T-helper 2 cell treated with Interferon-gamma antibody and Interleukin-4, amounts not matched to agents 5 μg/mL and 100 μg/mL, for 36 hours (primary cell): ENCODE results near the gene SH3RF3.

Source experiments
- DNase-seq: peaks from one replicate; pipeline ENCODE4 v3.0.0; 2021; ENCODE audit warnings: low spot score
- H3K27ac Mint-ChIP-seq: one replicate; pipeline ENCODE4 v1.8.0; 2021; ENCODE audit warnings: mild to moderate bottlenecking, mixed read lengths
- H3K27me3 Mint-ChIP-seq: one replicate; pipeline ENCODE4 v1.8.0; 2021; ENCODE audit warnings: low read depth, mixed read lengths
- H3K36me3 Mint-ChIP-seq: one replicate; pipeline ENCODE4 v1.8.0; 2021; ENCODE audit warnings: low read depth, mixed read lengths
- H3K4me1 Mint-ChIP-seq: one replicate; pipeline ENCODE4 v1.8.0; 2021; ENCODE audit warnings: low read depth, mixed read lengths
- H3K4me3 Mint-ChIP-seq: one replicate; pipeline ENCODE4 v1.8.0; 2022; ENCODE audit warnings: mild to moderate bottlenecking, moderate library complexity, mixed read lengths
- H3K9me3 Mint-ChIP-seq: one replicate; pipeline ENCODE4 v1.8.0; 2021; ENCODE audit warnings: mixed read lengths

The SH3RF3 gene

DNA sequence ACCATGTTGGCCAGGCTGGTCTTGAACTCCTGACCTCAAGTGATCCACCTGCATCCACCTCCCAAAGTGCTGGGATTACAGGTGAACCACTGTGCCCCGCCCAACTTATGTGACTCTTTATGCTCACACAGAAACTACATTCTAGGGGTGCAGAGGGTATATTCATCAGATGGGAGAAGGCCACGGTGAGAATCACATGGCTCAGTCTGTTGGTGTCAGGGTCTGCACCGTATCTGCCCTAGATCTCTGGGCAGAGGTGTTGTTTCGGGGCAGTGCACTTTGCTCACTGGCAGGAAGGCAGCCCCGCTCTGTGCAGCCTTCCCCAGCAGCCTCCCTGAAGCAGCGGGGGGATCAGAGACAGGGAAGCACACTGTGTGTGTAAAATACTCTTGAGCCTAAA lies 76.4 kb downstream of the SH3RF3 start:
- no peak overlapping the region for H3K4me3 Mint-ChIP-seq
- no peaks in the 10 kb centered on the region for H3K36me3 Mint-ChIP-seq
- H3K9me3 Mint-ChIP-seq: no peaks in the 10 kb centered on the region
- no peak for DNase-seq
- H3K27ac Mint-ChIP-seq: no peak overlapping the region
- peaks cover 59% of the 10 kb centered on the region for H3K27me3 Mint-ChIP-seq
- peaks cover 3% of the 10 kb centered on the region for H3K4me1 Mint-ChIP-seq

DNA sequence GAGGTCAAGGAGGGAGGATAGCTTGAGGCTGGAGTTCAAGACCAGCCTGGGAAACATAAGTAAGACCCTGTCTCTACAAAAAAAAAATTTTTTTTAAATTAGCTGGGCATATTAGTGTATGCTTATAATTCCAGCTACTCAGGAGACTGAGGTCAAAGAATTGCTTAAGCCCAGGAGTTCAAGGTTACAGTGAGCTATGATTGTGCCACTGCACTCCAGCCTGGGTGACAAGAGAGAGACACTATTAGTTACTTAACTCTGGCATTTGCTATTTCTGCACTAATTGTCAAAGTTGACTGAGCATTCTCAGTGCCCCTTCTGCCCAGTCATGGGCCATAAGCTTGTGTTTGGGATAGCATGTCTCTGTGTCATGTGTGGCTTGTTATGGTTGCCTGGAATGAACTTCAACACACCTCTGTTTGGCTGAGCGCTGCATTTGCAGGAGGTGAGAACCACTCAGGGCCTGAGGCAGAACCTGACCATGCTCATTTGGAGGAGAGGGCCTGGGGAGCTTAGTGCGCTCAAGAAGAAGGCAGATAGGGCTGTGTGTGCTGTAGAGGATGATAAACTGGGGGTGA lies 77.7 kb downstream of the SH3RF3 start:
- Mint-ChIP-seq H3K4me3 (no peak overlapping the region), H3K27me3 (peaks cover 63% of the 10 kb centered on the region), H3K4me1 (peaks cover 9% of the 10 kb centered on the region), H3K27ac (no peak overlapping the region), H3K36me3 (no peaks in the 10 kb centered on the region), H3K9me3 (no peaks in the 10 kb centered on the region)
- no peak for DNase-seq

DNA sequence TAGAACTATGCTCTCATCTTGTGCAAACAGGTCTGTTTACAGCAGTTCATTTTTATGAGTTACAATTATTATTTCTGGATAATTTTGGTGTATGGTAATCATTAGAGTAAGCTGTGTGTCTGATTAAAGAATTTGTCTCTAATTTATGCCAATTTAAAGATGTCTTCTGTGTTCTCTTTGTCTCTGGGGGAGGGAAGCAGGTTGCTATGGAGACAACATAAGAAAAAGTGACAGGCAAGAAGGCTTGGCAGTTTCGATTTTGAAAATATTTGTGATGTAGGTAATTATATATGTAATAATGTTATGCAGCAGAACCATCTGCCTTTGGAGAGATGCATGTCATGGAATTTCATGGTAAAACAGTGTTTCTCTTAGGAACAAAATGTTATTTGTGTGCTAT lies 78.2 kb downstream of the SH3RF3 start:
- no peaks in the 10 kb centered on the region for H3K9me3 Mint-ChIP-seq
- H3K27me3 Mint-ChIP-seq: peaks cover 68% of the 10 kb centered on the region
- H3K4me3 Mint-ChIP-seq: no peak overlapping the region
- H3K36me3 Mint-ChIP-seq: no peaks in the 10 kb centered on the region
- no peak overlapping the region for H3K27ac Mint-ChIP-seq
- peaks cover 9% of the 10 kb centered on the region for H3K4me1 Mint-ChIP-seq
- no peak for DNase-seq

DNA sequence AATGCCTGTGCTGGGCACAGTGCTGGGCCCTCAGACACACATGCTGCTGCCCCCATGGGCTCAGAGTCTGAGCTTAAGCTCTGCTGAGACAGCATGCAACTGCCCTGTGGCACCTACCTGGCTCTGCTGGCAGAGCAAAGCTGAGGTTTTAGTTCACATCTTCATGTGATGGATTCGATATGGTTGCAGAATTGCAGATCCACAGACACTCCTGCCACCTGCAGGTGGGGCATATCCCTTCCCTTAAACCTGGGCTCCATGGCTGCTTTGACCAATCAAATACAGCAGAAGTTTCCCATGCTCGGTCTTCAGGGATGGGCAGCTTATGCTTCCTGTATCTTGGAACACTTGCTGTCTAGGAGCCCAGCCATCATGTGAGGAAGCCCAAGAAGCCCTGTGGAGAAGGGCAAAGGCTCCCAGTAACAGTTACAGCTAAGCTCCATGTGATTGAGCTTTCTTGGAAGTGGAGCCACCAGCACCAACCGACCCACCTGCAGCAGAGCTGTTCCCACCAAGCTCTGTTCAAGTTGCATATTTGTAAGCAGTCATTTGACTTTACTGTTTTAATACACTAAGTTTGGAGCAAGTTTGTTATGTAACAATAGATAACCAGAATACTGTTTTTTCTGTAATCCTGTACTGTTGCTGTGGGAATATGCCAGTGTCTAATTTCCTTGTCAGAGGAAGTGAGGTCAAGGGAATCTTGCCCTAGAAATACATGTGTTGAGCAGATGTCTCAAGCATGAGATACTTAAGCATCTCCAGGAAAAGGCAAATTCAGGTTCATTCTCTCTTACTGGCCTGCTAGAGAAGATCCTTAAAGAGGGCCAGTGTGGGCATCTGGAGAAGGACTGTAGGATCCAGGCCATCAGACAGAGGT lies 79.3 kb downstream of the SH3RF3 start:
- Mint-ChIP-seq H3K36me3 (no peaks in the 10 kb centered on the region), H3K27ac (no peak overlapping the region)

DNA sequence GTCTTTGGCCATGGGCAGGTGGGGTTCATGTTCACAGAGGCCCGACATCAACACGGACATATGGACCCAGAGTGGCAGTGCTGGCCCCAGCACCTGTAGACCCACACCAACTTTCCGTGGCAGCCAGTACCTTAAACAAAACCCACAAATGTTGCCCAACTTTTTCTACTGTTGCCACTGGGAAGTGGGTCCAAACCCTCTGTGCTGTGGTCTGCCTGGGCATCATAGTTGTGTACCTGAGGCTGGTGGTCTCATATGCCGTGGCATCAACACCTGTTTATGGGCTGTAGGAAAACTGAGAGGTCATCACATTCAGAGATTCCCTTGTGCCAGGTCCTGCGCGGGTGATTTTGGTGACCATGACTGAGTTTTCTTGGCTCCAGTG lies 79.9 kb downstream of the SH3RF3 start:
- Mint-ChIP-seq H3K9me3 (no peaks in the 10 kb centered on the region), H3K4me1 (peaks cover 21% of the 10 kb centered on the region), H3K4me3 (no peak overlapping the region), H3K27me3 (peaks cover 78% of the 10 kb centered on the region), H3K27ac (no peak overlapping the region), H3K36me3 (no peaks in the 10 kb centered on the region)
- no peak for DNase-seq

More for the DNA sequence above, 79.3 kb downstream of the SH3RF3 start:
- no peaks in the 10 kb centered on the region for H3K9me3 Mint-ChIP-seq
- no peak overlapping the region for H3K4me3 Mint-ChIP-seq
- H3K4me1 Mint-ChIP-seq: peaks cover 15% of the 10 kb centered on the region
- peaks cover 72% of the 10 kb centered on the region for H3K27me3 Mint-ChIP-seq
- no peak for DNase-seq

DNA sequence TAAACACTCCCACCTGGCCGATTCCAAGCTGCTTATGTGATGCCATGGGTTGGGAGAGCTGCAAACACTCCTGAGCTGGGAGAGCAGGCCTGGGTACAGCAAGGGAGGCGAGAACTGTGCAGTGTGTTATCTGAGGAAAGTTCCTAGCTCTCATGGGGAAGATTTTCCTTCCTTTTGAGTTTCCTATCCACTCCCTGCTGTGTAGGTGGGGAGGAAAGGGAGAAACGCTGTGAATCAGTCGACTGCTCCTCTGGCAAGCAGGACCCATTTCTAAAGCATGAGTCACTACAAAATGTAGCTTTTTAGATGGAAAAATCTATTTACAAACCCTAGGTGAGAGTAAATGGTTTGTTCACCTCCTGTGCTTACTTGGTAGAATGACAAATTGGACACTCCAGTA lies 80.4 kb downstream of the SH3RF3 start:
- peaks cover 78% of the 10 kb centered on the region for H3K27me3 Mint-ChIP-seq
- H3K4me3 Mint-ChIP-seq: no peak overlapping the region
- H3K4me1 Mint-ChIP-seq: peaks cover 26% of the 10 kb centered on the region
- no peak for DNase-seq
- H3K27ac Mint-ChIP-seq: no peak overlapping the region
- H3K36me3 Mint-ChIP-seq: no peaks in the 10 kb centered on the region
- H3K9me3 Mint-ChIP-seq: no peaks in the 10 kb centered on the region

DNA sequence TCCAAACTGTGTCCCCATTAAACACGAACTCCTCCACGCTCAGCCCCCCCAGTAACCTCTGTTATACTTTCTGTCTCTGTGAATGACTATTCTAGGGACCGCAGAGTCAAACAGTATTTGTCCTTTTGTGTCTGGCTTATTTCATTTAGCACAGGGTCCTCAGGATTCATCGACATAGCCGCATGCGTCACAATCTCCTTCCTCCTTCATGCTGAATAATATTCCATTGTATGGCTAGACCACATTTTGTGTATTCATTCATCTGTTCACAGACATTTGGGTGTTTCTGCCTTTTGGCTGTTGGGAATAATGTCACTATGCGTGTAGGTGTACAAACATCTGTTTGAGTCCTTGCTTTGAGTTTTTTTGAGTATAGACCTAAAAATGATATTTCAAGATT lies 80.9 kb downstream of the SH3RF3 start:
- peaks cover 31% of the 10 kb centered on the region for H3K4me1 Mint-ChIP-seq
- no peak overlapping the region for H3K27ac Mint-ChIP-seq
- H3K36me3 Mint-ChIP-seq: no peaks in the 10 kb centered on the region
- peaks cover 79% of the 10 kb centered on the region for H3K27me3 Mint-ChIP-seq
- no peak for DNase-seq
- H3K9me3 Mint-ChIP-seq: no peaks in the 10 kb centered on the region
- no peak overlapping the region for H3K4me3 Mint-ChIP-seq

DNA sequence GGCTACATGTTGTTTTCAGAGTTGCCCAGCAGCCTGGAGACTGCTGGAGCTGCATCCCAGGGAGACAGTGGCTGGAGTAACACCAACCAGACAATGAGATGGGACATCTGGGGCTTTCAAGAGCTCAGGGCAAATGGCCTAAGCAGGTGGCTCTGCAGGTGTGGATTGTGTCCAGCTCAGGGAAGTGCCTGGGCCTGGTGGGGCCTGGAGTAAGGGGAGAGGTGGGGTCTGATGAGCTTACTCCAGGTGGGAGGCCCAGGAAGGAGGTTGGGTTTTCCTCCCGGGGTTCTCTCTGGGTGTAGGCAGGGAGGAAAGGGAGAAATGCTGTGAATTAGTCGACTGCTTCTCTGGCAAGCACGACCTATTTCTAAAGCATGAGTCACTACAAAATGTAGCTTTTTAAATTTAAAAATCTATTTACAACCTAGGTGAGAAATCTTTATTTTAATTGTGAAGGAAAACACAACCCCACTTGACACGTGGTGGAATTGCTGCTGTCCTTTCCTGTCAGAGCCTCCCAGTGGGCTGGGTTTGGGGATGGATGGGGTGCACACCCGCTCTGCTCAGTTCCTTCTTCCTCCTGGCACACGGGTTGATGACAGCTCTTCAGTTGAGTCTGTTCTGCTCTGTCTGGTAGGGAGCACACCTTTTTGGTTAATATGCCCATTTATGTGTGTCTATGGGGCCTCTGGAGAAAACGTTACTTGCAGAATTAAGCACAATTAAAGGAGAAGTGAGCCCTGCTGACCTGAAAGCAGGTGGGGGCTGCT lies 81.6 kb downstream of the SH3RF3 start:
- Mint-ChIP-seq H3K4me3 (no peak overlapping the region), H3K27ac (no peak overlapping the region), H3K36me3 (no peaks in the 10 kb centered on the region), H3K9me3 (no peaks in the 10 kb centered on the region), H3K4me1 (peaks cover 38% of the 10 kb centered on the region), H3K27me3 (peaks cover 82% of the 10 kb centered on the region)
- no peak for DNase-seq

DNA sequence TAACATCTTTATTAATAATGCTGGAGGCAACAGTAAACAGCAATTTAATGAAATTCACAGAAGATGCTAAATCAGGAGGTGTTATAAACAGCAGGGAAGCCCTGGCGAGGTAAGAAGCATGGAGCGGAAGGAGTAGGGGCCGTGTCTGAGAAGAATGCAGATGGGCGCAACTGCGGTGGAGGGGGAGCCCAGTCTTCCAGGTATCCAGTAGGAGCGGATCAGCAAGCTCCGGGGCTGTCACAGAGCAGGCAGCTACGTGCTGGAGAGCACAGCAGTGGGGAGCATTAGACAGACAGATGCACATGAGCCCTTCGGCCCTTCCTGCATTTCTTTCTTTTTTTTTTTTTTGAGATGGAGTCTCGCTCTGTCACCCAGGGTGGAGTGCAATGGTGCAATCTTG lies 82.3 kb downstream of the SH3RF3 start:
- H3K36me3 Mint-ChIP-seq: no peaks in the 10 kb centered on the region
- H3K27me3 Mint-ChIP-seq: peaks cover 83% of the 10 kb centered on the region
- peaks cover 44% of the 10 kb centered on the region for H3K4me1 Mint-ChIP-seq
- DNase-seq: no peak
- H3K4me3 Mint-ChIP-seq: no peak overlapping the region
- no peaks in the 10 kb centered on the region for H3K9me3 Mint-ChIP-seq
- no peak overlapping the region for H3K27ac Mint-ChIP-seq

DNA sequence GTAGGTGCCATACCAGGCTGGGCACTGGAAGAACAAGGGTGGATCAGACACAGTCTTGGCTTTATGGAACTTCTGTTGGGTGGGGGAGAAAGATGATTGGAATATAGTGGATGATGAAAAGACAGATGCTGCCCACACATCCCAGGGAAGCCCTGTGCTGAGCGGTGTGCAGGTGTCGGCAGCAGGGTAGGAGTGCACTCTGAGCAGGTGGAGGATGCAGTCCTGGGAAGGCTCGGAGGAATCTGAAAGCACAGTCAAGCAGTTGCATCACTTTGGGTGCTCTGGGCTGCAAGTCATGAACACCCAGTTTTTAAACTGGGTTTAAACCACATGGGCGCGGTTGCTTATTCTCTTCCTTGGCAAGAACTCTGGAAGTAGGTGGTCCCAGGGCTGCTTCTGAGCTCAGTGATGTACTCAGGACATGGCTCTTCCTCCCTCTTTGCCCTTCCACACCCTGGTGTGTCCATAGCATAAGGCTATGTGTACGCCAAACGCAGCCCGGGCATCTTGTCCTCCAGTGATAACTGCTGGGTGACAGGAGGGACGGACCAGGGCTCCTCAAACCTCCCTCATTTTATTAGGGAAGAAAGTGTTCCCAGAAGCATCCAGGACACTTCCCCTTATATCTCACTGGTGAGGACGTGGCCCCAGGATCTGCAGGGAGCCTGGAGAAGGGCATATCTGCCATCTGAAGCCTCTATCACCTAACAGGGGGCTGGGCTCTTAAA lies 84.0 kb downstream of the SH3RF3 start:
- H3K27ac Mint-ChIP-seq: peak overlapping the region; percentile 78
- no peaks in the 10 kb centered on the region for H3K36me3 Mint-ChIP-seq
- no peak for DNase-seq
- H3K27me3 Mint-ChIP-seq: peaks cover 82% of the 10 kb centered on the region
- peaks cover 55% of the 10 kb centered on the region for H3K4me1 Mint-ChIP-seq
- H3K9me3 Mint-ChIP-seq: no peaks in the 10 kb centered on the region
- peak overlapping the region; percentile 70 for H3K4me3 Mint-ChIP-seq

DNA sequence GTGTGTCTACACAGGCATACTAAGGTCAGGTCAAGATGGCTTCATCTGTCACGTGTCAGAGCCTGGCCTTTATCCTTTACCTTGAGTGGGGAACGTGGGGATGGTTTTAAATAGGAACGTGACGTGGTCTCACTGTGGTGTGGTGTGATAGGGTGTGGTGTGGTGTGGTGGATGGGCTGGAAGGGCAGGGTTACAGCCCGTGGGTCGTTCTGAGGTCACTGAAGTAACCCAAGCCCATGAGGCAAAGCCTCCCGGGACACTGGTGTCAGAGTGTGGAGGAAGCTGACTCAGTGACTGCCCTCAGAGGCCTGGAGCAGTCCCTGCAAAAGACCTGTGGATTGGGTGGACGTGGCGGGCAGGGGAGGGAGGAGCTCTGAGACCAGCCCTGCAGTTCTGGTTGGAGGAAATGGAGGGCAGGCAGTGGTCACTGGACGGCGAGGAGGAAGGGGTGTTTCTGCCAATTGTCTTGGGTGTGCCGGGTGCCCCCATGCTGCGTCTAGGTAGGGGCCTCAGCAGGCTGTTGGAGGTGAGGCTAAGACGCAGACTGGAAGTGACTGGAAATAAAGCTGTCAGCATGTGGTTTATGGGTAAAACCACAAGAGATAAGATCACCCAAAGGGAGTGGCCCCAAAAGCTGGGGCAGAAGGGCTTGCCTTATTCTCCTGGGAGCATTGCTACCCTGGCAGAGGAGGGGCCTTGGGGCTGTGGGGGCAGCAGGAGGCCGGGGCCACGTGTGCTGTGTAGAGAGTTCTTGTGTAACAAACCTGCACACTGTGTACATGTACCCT lies 84.8 kb downstream of the SH3RF3 start:
- peaks cover 62% of the 10 kb centered on the region for H3K4me1 Mint-ChIP-seq
- peak overlapping the region; percentile 78 for H3K27ac Mint-ChIP-seq
- H3K9me3 Mint-ChIP-seq: no peaks in the 10 kb centered on the region

DNA sequence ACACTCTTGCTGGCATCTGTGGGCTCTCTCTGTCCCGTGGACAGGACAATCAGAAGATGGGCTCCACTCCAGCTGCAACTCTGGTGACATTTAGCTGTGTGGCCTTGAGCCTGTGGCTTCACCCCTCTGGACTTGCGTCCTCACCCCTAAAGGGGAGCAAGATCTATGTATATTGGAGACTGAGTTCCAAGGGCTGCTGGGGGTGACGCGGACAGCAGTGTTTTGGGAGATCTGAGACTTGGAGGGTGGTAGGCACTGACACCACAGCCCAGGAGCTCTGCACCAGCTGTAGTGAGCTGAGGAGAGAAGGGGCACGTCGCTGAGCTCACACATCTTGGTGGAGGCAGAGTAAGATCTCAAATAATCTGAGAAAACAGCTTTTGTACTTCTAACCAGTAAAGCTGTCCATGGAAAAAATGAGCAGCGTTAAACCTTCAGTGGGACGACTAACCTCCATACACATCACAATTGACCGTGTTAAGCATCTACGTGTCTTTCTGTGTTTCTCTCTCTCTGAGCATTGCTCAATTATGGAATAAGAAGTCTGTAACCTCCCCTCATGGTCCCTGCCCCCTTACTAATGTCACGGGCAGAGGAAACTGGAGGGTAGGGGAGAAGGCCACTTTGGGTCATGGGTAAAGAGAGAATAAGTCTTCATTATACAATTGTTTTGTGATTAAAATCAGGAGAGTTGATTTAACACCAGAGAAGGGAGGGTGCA lies 85.8 kb downstream of the SH3RF3 start:
- Mint-ChIP-seq H3K9me3 (no peaks in the 10 kb centered on the region), H3K4me1 (peaks cover 66% of the 10 kb centered on the region), H3K4me3 (peak overlapping the region; percentile 70), H3K27me3 (peaks cover 83% of the 10 kb centered on the region), H3K36me3 (no peaks in the 10 kb centered on the region), H3K27ac (peak overlapping the region; percentile 78)
- peak; percentile 52 for DNase-seq

More for the DNA sequence above, 84.8 kb downstream of the SH3RF3 start:
- no peaks in the 10 kb centered on the region for H3K36me3 Mint-ChIP-seq
- DNase-seq: peak; percentile 81
- H3K4me3 Mint-ChIP-seq: peak overlapping the region; percentile 70
- peaks cover 81% of the 10 kb centered on the region for H3K27me3 Mint-ChIP-seq
